ENCODE results near the gene MRPL53. TPM values are rescaled to one million over a fixed set of nuclear protein-coding genes. Genes with fewer than 3 reads are reported as not detected.
A peak's percentile ranks its signal among the peaks of the same experiment; 100 is the strongest.

MRPL53 gene
- total and polyA plus RNA-seq, 2 of the 13 experiments (the other 11 are each of a cell fraction or from before 2014, with no cell fraction given) = 34.3 to 51.9 TPM

DNA sequence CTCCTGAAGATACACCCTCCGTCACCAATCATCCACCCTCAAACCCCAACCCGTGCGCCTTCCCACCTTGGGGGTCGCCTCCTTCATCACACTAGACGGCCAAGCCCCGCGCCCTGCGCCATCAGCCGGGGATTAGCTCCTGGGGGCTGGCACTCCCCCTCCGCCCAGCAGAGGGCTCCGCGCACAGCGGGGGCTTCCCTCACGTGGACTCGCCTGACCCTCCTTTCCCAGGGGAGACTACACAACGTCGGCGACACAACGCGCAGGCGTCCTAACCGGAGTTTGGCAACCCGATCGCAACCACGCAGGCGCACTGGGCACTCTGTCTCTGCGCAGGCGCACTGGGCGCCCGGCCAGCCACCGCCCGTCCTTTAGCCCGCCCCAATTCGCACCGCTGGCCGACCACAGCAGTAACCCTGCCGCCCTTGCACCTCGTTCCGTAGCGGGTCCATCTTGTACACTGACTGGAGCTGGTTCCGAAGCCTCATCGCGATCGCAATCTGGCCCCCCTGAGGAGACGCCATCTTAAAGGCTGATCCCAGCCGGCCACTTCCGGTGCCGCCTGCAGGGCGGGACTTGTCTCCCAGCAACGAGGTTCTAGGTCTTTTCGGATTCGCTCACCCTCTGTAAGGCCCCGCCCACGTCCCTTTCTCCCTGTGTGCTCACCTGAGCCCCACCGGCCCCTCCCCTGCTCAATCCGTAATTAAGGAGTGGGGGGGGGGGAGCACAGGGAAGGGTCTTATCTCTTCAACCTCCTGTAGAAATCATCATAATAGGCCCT is 34.9 kb upstream of the MRPL53 start, which contains the start of gene PCGF1 (continued):
- TF ChIP-seq, protein P1, sequence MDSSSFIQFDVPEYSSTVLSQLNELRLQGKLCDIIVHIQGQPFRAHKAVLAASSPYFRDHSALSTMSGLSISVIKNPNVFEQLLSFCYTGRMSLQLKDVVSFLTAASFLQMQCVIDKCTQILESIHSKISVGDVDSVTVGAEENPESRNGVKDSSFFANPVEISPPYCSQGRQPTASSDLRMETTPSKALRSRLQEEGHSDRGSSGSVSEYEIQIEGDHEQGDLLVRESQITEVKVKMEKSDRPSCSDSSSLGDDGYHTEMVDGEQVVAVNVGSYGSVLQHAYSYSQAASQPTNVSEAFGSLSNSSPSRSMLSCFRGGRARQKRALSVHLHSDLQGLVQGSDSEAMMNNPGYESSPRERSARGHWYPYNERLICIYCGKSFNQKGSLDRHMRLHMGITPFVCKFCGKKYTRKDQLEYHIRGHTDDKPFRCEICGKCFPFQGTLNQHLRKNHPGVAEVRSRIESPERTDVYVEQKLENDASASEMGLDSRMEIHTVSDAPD (CRISPR knock-in tag; IDR thresholded peaks at IDR 0.05) = no peak
- TF ChIP-seq ZNF335 (CRISPR knock-in tag; IDR thresholded peaks at IDR 0.05) = no peak; the same call in 1 of the 2 replicates
- peak; percentile 35; the same call in 1 of the 2 replicates for TF ChIP-seq SMC3 (IDR thresholded peaks at IDR 0.05; ENCODE audit: low read length)
- TF ChIP-seq NR3C1 (CRISPR knock-in tag; IDR thresholded peaks at IDR 0.05) = no peak
- no peak for TF ChIP-seq SETDB1 (CRISPR knock-in tag; IDR thresholded peaks at IDR 0.05; ENCODE audit: borderline replicate concordance)
- no peak for TF ChIP-seq ZNF703 (CRISPR knock-in tag; IDR thresholded peaks at IDR 0.05; ENCODE audit: borderline replicate concordance)
- TF ChIP-seq, protein P2, sequence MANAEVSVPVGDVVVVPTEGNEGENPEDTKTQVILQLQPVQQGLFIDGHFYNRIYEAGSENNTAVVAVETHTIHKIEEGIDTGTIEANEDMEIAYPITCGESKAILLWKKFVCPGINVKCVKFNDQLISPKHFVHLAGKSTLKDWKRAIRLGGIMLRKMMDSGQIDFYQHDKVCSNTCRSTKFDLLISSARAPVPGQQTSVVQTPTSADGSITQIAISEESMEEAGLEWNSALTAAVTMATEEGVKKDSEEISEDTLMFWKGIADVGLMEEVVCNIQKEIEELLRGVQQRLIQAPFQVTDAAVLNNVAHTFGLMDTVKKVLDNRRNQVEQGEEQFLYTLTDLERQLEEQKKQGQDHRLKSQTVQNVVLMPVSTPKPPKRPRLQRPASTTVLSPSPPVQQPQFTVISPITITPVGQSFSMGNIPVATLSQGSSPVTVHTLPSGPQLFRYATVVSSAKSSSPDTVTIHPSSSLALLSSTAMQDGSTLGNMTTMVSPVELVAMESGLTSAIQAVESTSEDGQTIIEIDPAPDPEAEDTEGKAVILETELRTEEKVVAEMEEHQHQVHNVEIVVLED (CRISPR knock-in tag; IDR thresholded peaks at IDR 0.05; ENCODE audit: borderline replicate concordance) = peak; percentile 74; the same call in 1 of the 2 replicates
- TF ChIP-seq, protein P3, sequence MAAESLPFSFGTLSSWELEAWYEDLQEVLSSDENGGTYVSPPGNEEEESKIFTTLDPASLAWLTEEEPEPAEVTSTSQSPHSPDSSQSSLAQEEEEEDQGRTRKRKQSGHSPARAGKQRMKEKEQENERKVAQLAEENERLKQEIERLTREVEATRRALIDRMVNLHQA (CRISPR knock-in tag; IDR thresholded peaks at IDR 0.05) = no peak
- no peak; the same call in 1 of the 2 replicates for TF ChIP-seq MEIS2 (CRISPR knock-in tag; IDR thresholded peaks at IDR 0.05)
- peak; percentile 93 for TF ChIP-seq ZNF709 (CRISPR knock-in tag; IDR thresholded peaks at IDR 0.05)
- peak; percentile 64 for TF ChIP-seq ZNF761 (CRISPR knock-in tag; conservative IDR thresholded peaks at IDR 0.05)
- TF ChIP-seq, protein P4, sequence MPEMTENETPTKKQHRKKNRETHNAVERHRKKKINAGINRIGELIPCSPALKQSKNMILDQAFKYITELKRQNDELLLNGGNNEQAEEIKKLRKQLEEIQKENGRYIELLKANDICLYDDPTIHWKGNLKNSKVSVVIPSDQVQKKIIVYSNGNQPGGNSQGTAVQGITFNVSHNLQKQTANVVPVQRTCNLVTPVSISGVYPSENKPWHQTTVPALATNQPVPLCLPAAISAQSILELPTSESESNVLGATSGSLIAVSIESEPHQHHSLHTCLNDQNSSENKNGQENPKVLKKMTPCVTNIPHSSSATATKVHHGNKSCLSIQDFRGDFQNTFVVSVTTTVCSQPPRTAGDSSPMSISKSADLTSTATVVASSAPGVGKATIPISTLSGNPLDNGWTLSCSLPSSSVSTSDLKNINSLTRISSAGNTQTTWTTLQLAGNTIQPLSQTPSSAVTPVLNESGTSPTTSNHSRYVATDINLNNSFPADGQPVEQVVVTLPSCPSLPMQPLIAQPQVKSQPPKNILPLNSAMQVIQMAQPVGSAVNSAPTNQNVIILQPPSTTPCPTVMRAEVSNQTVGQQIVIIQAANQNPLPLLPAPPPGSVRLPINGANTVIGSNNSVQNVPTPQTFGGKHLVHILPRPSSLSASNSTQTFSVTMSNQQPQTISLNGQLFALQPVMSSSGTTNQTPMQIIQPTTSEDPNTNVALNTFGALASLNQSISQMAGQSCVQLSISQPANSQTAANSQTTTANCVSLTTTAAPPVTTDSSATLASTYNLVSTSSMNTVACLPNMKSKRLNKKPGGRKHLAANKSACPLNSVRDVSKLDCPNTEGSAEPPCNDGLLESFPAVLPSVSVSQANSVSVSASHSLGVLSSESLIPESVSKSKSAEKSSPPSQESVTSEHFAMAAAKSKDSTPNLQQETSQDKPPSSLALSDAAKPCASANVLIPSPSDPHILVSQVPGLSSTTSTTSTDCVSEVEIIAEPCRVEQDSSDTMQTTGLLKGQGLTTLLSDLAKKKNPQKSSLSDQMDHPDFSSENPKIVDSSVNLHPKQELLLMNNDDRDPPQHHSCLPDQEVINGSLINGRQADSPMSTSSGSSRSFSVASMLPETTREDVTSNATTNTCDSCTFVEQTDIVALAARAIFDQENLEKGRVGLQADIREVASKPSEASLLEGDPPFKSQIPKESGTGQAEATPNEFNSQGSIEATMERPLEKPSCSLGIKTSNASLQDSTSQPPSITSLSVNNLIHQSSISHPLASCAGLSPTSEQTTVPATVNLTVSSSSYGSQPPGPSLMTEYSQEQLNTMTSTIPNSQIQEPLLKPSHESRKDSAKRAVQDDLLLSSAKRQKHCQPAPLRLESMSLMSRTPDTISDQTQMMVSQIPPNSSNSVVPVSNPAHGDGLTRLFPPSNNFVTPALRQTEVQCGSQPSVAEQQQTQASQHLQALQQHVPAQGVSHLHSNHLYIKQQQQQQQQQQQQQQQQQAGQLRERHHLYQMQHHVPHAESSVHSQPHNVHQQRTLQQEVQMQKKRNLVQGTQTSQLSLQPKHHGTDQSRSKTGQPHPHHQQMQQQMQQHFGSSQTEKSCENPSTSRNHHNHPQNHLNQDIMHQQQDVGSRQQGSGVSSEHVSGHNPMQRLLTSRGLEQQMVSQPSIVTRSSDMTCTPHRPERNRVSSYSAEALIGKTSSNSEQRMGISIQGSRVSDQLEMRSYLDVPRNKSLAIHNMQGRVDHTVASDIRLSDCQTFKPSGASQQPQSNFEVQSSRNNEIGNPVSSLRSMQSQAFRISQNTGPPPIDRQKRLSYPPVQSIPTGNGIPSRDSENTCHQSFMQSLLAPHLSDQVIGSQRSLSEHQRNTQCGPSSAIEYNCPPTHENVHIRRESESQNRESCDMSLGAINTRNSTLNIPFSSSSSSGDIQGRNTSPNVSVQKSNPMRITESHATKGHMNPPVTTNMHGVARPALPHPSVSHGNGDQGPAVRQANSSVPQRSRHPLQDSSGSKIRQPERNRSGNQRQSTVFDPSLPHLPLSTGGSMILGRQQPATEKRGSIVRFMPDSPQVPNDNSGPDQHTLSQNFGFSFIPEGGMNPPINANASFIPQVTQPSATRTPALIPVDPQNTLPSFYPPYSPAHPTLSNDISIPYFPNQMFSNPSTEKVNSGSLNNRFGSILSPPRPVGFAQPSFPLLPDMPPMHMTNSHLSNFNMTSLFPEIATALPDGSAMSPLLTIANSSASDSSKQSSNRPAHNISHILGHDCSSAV (CRISPR knock-in tag; IDR thresholded peaks at IDR 0.05; ENCODE audit: borderline replicate concordance) = peak; percentile 98
- peak; percentile 50 for TF ChIP-seq KLF6 (CRISPR knock-in tag; IDR thresholded peaks at IDR 0.05)
- peak; percentile 71 for TF ChIP-seq ESRRA (CRISPR knock-in tag; IDR thresholded peaks at IDR 0.05; ENCODE audit: low read depth)
- no peak for TF ChIP-seq EZH2 (conservative IDR thresholded peaks at IDR 0.05; ENCODE audit: low read depth, low read length)
- peak; percentile 64 for TF ChIP-seq BCL6 (CRISPR knock-in tag; IDR thresholded peaks at IDR 0.05)
- no peak for TF ChIP-seq REXO4 (CRISPR knock-in tag; IDR thresholded peaks at IDR 0.05; ENCODE audit: borderline replicate concordance)
- TF ChIP-seq KAT2B (IDR thresholded peaks at IDR 0.05; ENCODE audit: borderline replicate concordance, low read depth, low read length) = no peak

Data from HepG2 (cell line).